Uterus (tissue), 4 donors: ENCODE measurements around the gene CENPX. TPM values are rescaled to one million over a fixed set of nuclear protein-coding genes. Genes with fewer than 3 reads are reported as not detected.

Source experiments
- DNase-seq, 2 donors: peaks; one replicate each; pipeline ENCODE4 v3.0.0-alpha.2; 2019 to 2020
- H3K27ac ChIP-seq, 2 donors: fragments of 200-600 bp; sonication (generic); 1 replicate in 1 of 2; 2 replicates in 1 of 2; pipeline ENCODE4 v1.5.1; 2016 to 2018
- H3K27me3 ChIP-seq, 2 donors: fragments of 200-600 bp; sonication (generic); one replicate each; pipeline ENCODE4 v1.5.1; 2018 to 2019; ENCODE audit warnings: control low read depth in 1 of 2
- H3K36me3 ChIP-seq, 2 donors: fragments of 200-600 bp; sonication (generic); one replicate each; pipeline ENCODE4 v1.5.1; 2019; ENCODE audit warnings: control low read depth in 1 of 2
- H3K4me1 ChIP-seq, 2 donors: fragments of 200-600 bp; sonication (generic); one replicate each; pipeline ENCODE4 v1.5.1; 2018 to 2019; ENCODE audit warnings: control low read depth in 1 of 2
- H3K4me3 ChIP-seq, 2 donors: fragments of 200-600 bp; sonication (generic); 1 replicate in 1 of 2; 2 replicates in 1 of 2; pipeline ENCODE4 v1.5.1; 2018 to 2019; ENCODE audit warnings: mild to moderate bottlenecking in 1 of 2
- H3K9me3 ChIP-seq, 2 donors: fragments of 200-600 bp; sonication (generic); one replicate each; pipeline ENCODE4 v1.5.1; 2019; ENCODE audit warnings: control low read depth in 1 of 2
- POLR2A ChIP-seq, 2 donors: fragments of 450-650 bp; IDR thresholded peaks; one replicate each; pipeline ENCODE4 v1.6.1; 2016; ENCODE audit warnings: antibody characterized with exemption in 2 of 2, mild to moderate bottlenecking in 1 of 2, moderate library complexity in 1 of 2
- intact Hi-C: fragments of 100-400 bp; cut with DNase I; formaldehyde crosslinking; loops from one replicate; pipeline ENCODE4 v1.15.1; 2023; ENCODE audit warnings: low total_unique reads
- total RNA-seq, 4 donors: library from RNA; depleted of rRNA in 3 of 4; stranded (reverse); fragments of >200 nt in 3 of 4; gene quantifications; one replicate each; pipeline versions ENCODE4 v1.1.0 to v1.2.4, GENCODE V29; 2014 to 2023
- TF ChIP-seq, protein P1 (sequence below), 4 experiments: fragments of 200-600 bp in 2 of 4; fragments of 450-650 bp in 2 of 4; sonication (generic) in 2 of 4; IDR thresholded peaks; one replicate each; pipeline ENCODE4 v1.5.1; 2016 to 2019; ENCODE audit warnings: antibody characterized with exemption in 4 of 4, mild to moderate bottlenecking in 2 of 4, moderate library complexity in 1 of 4
- donor health status: DM: yes; HTN: yes; CAD: no.

CENPX gene
- total RNA-seq, 4 donors from 2014 or later = 26.7 to 212 (median 49.8) TPM

DNA sequence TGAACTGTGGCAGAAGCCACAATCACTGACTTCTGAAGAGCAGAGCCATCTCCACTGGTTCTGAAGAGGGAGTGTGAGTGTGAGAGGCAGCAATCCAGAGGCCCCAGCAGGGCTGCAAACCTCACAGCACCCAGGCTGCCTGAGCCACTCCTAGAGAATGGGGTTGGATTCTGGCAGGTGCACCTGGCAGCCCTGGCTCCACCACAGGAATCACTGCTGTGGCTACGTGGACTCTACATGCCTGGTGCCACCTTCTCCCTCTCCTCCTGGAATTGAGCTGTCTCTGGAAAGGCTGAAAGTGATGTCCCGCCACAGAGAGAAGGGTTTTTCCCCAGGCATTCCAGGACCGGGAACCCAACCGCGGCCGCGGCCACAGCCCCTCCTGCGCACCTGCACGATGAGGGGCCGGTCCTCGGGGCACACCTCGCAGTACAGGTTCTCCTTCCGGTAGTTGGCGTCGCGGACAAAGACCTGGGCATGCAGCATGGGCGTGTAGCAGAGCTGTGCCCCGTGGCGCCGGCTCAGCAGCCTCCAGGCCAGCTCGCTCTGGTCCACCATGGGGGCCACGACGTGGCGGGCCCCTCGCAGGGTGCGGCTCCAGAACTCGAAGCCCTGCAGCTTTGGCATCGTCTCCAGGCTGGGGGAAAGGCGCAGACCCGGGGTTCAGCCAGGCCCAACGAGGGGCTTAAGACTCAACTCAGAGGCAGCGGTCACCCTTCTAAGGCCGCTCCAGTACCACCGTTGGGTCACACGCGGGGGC is 41.9 kb upstream of the CENPX start:
- DNase-seq = no peak
- Histone ChIP-seq H3K27me3 (no peaks in the 10 kb centered on the region), H3K27ac (peak overlapping the region; percentile 88 to 92), H3K4me3 (peak overlapping the region; percentile 69 to 75), H3K4me1 (peaks cover 0 to 10% of the 10 kb centered on the region in 2 donors), H3K9me3 (no peaks in the 10 kb centered on the region), H3K36me3 (no peaks in the 10 kb centered on the region)
- intact Hi-C loops = no loop called here
- TF ChIP-seq, protein P1, sequence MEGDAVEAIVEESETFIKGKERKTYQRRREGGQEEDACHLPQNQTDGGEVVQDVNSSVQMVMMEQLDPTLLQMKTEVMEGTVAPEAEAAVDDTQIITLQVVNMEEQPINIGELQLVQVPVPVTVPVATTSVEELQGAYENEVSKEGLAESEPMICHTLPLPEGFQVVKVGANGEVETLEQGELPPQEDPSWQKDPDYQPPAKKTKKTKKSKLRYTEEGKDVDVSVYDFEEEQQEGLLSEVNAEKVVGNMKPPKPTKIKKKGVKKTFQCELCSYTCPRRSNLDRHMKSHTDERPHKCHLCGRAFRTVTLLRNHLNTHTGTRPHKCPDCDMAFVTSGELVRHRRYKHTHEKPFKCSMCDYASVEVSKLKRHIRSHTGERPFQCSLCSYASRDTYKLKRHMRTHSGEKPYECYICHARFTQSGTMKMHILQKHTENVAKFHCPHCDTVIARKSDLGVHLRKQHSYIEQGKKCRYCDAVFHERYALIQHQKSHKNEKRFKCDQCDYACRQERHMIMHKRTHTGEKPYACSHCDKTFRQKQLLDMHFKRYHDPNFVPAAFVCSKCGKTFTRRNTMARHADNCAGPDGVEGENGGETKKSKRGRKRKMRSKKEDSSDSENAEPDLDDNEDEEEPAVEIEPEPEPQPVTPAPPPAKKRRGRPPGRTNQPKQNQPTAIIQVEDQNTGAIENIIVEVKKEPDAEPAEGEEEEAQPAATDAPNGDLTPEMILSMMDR (IDR thresholded peaks at IDR 0.05) = no peak
- no peak for TF ChIP-seq POLR2A (IDR thresholded peaks at IDR 0.05)

DNA sequence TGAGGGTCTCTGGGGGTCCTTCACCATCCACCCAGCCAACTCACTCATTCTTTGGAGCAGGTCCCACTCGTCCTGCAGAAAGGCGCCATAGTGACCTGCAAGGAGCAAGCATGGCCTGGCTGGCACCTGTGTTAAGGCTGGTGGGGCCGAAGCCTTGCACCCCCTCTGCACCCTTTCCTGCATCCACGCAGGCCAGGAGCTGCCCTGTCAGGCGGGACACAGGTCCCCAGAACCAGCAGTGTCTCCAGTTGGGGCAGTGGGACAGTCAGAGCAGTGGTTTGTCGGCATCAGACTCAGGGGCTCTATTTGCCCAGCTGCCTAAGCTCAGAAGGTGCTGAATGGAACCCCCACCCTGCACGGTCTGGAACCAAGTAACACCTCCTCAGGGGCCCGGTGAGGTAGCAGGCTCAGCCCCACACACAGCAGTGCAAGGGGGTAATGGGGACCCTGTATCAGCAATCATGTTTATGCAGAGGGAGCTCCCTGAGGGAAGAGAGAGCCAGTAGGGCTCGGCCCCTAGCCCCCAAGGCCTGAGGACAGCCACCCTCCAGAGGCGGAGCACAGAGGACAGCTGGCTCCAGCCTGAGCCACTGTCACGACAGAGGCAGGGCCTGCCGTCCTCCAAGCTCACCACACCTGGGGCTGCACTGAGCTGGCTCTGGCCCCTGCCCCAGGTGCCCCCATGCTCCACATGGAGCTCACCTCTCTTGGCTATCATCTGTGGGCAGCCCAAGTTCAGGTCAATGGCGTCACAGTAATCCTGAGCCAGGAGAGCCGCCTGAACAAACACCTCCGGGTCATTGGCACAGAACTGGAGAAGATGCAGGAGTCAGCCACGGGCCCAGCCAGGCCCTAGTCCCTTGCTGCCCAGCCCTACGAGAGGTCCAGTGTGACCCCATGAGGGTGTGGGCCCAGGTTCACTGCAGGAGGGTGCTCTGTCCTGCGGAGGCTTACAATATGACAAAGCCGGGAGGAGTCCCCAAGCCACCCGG is 41.0 kb upstream of the CENPX start:
- intact Hi-C loops = no loop called here
- DNase-seq = no peak
- no peaks in the 10 kb centered on the region for H3K9me3 ChIP-seq
- H3K4me1 ChIP-seq = peaks cover 0 to 10% of the 10 kb centered on the region in 2 donors
- H3K27ac ChIP-seq = no peak overlapping the region
- no peaks in the 10 kb centered on the region for H3K27me3 ChIP-seq
- H3K4me3 ChIP-seq = no peak overlapping the region
- no peak for TF ChIP-seq POLR2A (IDR thresholded peaks at IDR 0.05)
- TF ChIP-seq, protein P1 (IDR thresholded peaks at IDR 0.05) = no peak
- H3K36me3 ChIP-seq = no peaks in the 10 kb centered on the region

DNA sequence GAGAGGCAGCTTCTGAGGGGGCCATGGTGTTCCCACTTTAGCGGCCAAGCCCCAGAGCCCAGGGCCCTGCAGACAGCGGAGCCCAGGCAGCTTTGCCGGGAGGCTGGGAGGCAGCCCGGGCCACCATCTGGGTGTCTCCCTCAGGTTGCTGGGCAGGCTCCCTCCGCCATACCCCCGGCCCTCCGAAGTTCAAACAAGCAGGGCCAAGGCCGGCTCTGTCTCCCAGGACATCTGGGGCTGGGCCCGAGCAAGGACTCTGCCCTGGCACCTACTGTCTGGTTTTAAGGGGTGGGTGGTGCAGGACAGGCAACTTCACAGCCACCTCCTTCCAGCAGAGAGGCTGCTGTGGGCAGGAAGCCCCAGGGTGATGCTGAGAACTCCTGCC is 40.3 kb upstream of the CENPX start:
- H3K9me3 ChIP-seq = no peaks in the 10 kb centered on the region
- no peaks in the 10 kb centered on the region for H3K27me3 ChIP-seq
- DNase-seq = no peak
- no peaks in the 10 kb centered on the region for H3K36me3 ChIP-seq
- intact Hi-C loops = no loop called here
- H3K4me1 ChIP-seq = peaks cover 0 to 10% of the 10 kb centered on the region in 2 donors
- no peak overlapping the region for H3K27ac ChIP-seq
- no peak overlapping the region for H3K4me3 ChIP-seq
- TF ChIP-seq, protein P1 (IDR thresholded peaks at IDR 0.05) = no peak
- TF ChIP-seq POLR2A (IDR thresholded peaks at IDR 0.05) = no peak

DNA sequence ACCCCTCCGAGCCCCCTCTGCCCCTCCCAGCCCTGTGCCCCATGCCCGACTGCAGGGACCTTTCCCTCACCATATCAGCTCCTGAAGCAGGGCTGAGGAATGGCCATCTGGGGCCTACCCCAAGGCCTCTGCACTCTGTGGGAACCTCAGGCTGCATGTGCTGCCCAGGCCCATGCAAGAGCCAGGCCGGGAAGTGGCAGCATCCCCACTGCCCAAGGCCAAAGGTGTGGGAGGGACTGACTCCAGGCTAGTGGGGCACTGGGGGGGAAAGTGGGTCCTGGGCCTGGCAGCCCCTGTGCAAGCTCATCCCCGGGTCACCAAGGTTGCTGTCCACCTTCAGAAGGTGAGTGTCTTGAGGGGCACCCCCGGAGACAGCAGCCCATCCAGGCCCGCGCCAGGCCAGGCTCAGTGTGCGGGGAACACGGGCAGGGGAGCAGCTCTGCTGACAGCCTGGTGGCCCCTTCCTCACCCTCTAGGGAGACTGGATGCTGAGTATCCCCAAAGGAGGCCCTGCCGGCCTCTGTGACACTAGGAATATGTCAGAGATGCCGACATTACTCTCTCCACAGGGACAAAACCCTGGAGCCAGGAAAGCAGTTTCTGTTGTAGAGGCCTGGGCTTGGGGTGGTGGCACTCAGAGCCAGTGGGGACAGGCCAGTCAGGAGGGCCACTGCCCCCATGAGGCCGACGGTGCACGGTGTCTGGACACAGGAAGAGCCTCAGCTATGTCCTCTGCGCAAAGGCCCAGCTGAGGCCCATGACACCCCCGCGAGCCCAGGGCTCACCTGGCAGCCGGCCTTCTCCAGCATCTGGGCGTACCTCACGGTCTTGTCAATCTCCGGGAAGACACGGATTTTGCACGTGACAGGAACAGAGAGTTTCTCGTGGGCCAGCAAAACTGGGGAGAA is 39.7 kb upstream of the CENPX start:
- H3K36me3 ChIP-seq = no peaks in the 10 kb centered on the region

More for the DNA sequence above, 39.7 kb upstream of the CENPX start:
- Histone ChIP-seq H3K27me3 (no peaks in the 10 kb centered on the region), H3K4me1 (peaks cover 0 to 10% of the 10 kb centered on the region in 2 donors), H3K27ac (no peak overlapping the region), H3K4me3 (no peak overlapping the region), H3K9me3 (no peaks in the 10 kb centered on the region)
- TF ChIP-seq POLR2A (IDR thresholded peaks at IDR 0.05) = no peak
- TF ChIP-seq, protein P1 (IDR thresholded peaks at IDR 0.05) = no peak
- no peak for DNase-seq
- intact Hi-C loops = no loop called here
